GM19351 (cell line): ENCODE results near the gene IL1RAPL1.

ENCODE experiments used
- ATAC-seq: cut with Tn5 transposase; IDR thresholded peaks from one replicate; pipeline ENCODE4 v1.9.1; 2021; ENCODE audit warnings: mild to moderate bottlenecking, moderate library complexity; ENCODE audit not compliant: unreplicated experiment

Gene IL1RAPL1

GRCh38 chrX:29388509-29388908 is 801.3 kb downstream of the IL1RAPL1 start:
- ATAC-seq = no peak

GRCh38 chrX:29397506-29397905 is 810.3 kb downstream of the IL1RAPL1 start:
- no peak for ATAC-seq

GRCh38 chrX:29407357-29407756 is 820.1 kb downstream of the IL1RAPL1 start:
- no peak for ATAC-seq

- ATAC-seq = peak; percentile 72
These were observed 832.7 kb downstream of the IL1RAPL1 start for GRCh38 chrX:29419774-29420553.

- ATAC-seq = no peak
These were observed 834.8 kb downstream of the IL1RAPL1 start for GRCh38 chrX:29422034-29422433.

- ATAC-seq = no peak
These were observed 844.6 kb downstream of the IL1RAPL1 start for GRCh38 chrX:29431895-29432294.

- ATAC-seq = no peak
These were observed 845.3 kb downstream of the IL1RAPL1 start for GRCh38 chrX:29432534-29432933.

GRCh38 chrX:29434939-29435338 is 847.7 kb downstream of the IL1RAPL1 start:
- ATAC-seq = no peak

- no peak for ATAC-seq
These were observed 848.1 kb downstream of the IL1RAPL1 start for GRCh38 chrX:29435396-29435795.

- ATAC-seq = no peak
These were observed 860.6 kb downstream of the IL1RAPL1 start for GRCh38 chrX:29447867-29448266.

GRCh38 chrX:29453333-29453732 is 866.1 kb downstream of the IL1RAPL1 start:
- ATAC-seq = peak; percentile 80

- ATAC-seq = no peak
These were observed 868.5 kb downstream of the IL1RAPL1 start for GRCh38 chrX:29455702-29456101.

- peak; percentile 44 for ATAC-seq
These were observed 873.8 kb downstream of the IL1RAPL1 start for GRCh38 chrX:29461039-29461438.

GRCh38 chrX:29466456-29466855 is 879.2 kb downstream of the IL1RAPL1 start:
- no peak for ATAC-seq

- no peak for ATAC-seq
These were observed 881.8 kb downstream of the IL1RAPL1 start for GRCh38 chrX:29468911-29469494.

- no peak for ATAC-seq
These were observed 882.8 kb downstream of the IL1RAPL1 start for GRCh38 chrX:29470030-29470429.

- ATAC-seq = peak; percentile 57
These were observed 884.6 kb downstream of the IL1RAPL1 start for GRCh38 chrX:29471829-29472228.

GRCh38 chrX:29477878-29478277 is 890.6 kb downstream of the IL1RAPL1 start:
- peak; percentile 41 for ATAC-seq

- ATAC-seq = peak; percentile 87
These were observed 891.3 kb downstream of the IL1RAPL1 start for GRCh38 chrX:29478336-29479069.

GRCh38 chrX:29487214-29487613 is 900.0 kb downstream of the IL1RAPL1 start:
- ATAC-seq = no peak

GRCh38 chrX:29487714-29488113 is 900.5 kb downstream of the IL1RAPL1 start:
- ATAC-seq = no peak

- ATAC-seq = peak; percentile 57
These were observed 901.7 kb downstream of the IL1RAPL1 start for GRCh38 chrX:29488919-29489318.
